Measurements from ENCODE around the gene ENTPD2.
"Not testable (repeated sequence)": the region's sequence is repeated elsewhere in the genome, so short reads cannot be mapped to it uniquely, and the experiment has no call there.

The ENTPD2 gene

GRCh38 chr9:137064027-137064879, 10.4 kb upstream of the ENTPD2 start:
- peak in 11 of 14 donors; percentile 20 to 68 (median 28) for DNase-seq

GRCh38 chr9:137063311-137064026, 9.6 kb upstream of the ENTPD2 start:
- no peak for DNase-seq

GRCh38 chr9:137062798-137063197, 8.9 kb upstream of the ENTPD2 start:
- DNase-seq = not testable (repeated sequence)

- DNase-seq = no peak
Observed at GRCh38 chr9:137062384-137062783, 8.5 kb upstream of the ENTPD2 start.

- DNase-seq = no peak
Observed at GRCh38 chr9:137058521-137059234, 4.8 kb upstream of the ENTPD2 start.

GRCh38 chr9:137057545-137057944, 3.7 kb upstream of the ENTPD2 start:
- DNase-seq = no peak

GRCh38 chr9:137056739-137057415, 3.0 kb upstream of the ENTPD2 start:
- no peak for DNase-seq

GRCh38 chr9:137055385-137056364, 1.8 kb upstream of the ENTPD2 start:
- DNase-seq = peak in 13 of 14 donors; percentile 56 to 95 (median 89)

- peak in 5 of 14 donors; percentile 64 to 85 (median 81) for DNase-seq
Observed at GRCh38 chr9:137054932-137055384, 1.1 kb upstream of the ENTPD2 start.

- DNase-seq = no peak
Observed at GRCh38 chr9:137052998-137053943, 590 bp downstream of the ENTPD2 start.

GRCh38 chr9:137052293-137052692, 1.6 kb downstream of the ENTPD2 start:
- DNase-seq = no peak

GRCh38 chr9:137051145-137051724, 2.6 kb downstream of the ENTPD2 start:
- DNase-seq = no peak

- DNase-seq = no peak
Observed at GRCh38 chr9:137050570-137050969, 3.3 kb downstream of the ENTPD2 start.

GRCh38 chr9:137049544-137050449, 4.1 kb downstream of the ENTPD2 start:
- peak in 8 of 14 donors; percentile 12 to 58 (median 40) for DNase-seq

GRCh38 chr9:137048655-137049543, 5.0 kb downstream of the ENTPD2 start:
- DNase-seq = peak in 8 of 14 donors; percentile 27 to 77 (median 52)

- peak in 12 of 14 donors; percentile 41 to 76 (median 60) for DNase-seq
Observed at GRCh38 chr9:137046088-137046787, 7.6 kb downstream of the ENTPD2 start, which contains the start of gene NPDC1. Gene NPDC1 (minus strand): TSS chr9:137046177. CDS start chr9:137045989, 188 bp downstream.
